Stimulated activated CD8-positive, alpha-beta memory T cell treated with anti-CD3 and anti-CD28 coated beads, Interleukin-12 subunit alpha, Interleukin-12 subunit beta, amount 100 ng/mL, for 1 hour (primary cell): ENCODE data around the gene SHISAL1.

Experiments used
- DNase-seq: peaks from one replicate; pipeline ENCODE4 v3.0.0-alpha.2; 2020; ENCODE audit warnings: low read depth

SHISAL1 gene

DNA sequence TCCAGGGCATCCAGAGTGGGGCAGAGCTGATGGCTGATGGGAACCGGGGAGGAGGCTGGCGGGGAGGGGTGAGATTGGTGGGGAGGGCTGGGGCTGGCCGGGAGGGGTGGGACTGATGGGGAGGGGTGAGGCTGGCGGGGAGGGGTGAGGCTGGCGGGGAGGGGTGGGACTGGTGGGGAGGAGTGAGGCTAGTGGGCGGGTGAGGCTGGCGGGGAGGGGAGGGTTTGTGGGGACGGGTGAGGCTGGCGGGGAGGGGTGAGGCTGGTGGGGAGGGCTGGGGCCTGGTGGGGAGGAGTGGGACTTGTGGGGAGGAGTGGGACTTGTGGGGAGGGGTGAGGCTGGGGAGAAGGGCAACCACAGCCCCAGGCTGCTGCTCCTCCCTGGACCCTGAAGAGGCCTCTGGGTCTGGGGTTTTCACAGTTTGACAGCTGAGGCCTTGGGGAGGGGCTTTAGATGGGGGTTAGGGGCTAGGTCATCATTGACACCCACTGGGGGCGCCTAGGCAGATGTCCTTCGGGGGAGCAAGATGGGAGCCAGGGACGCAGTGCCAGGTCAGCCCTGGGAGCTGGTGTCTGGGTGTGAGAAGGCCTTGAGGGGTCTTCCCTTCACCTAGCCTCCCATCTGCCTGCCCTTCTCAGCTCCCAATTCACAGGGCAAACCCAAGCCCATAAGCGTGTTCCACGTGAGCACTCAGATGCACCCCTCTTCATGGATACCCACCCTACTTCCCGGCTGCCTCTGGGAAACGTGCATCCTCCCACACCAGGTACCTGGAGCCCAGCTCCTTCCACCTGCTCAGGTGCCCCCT is 105.4 kb downstream of the SHISAL1 start:
- DNase-seq: no peak

DNA sequence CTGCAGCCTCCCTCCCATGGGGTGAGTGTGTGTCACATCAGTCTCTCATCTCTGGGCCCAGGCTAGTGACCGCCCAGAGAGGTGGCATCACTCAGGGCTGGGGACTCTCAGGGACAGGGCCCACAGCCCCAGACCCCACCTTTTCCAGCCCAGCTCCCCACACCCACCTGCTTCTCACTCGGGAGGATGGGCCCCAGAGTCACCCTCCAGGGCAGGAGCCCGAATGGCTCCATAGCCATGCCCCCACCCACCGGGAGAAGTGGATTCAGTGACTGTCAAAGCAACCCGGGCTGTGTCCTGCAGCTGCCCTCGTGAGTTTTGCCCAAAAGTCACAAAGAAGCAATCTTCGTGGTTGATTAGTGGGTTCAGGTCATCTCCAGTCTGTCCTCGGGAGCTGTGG is 106.1 kb downstream of the SHISAL1 start:
- DNase-seq: no peak

DNA sequence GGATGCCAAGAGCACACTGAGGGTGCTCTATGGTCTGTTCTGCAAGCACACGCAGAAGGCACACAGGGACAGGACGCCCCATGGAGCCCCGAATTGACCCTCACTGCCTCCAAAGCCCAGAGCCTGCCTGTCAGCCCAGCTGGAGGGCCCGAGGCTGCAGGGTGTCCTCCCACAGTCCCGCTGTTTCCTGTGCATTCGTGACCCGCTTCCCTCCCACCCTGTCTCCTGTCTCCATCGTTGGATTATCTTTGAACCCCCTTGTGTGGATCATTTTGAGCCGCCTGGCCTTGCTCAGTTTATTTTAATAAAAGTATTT is 106.5 kb downstream of the SHISAL1 start:
- DNase-seq: no peak

DNA sequence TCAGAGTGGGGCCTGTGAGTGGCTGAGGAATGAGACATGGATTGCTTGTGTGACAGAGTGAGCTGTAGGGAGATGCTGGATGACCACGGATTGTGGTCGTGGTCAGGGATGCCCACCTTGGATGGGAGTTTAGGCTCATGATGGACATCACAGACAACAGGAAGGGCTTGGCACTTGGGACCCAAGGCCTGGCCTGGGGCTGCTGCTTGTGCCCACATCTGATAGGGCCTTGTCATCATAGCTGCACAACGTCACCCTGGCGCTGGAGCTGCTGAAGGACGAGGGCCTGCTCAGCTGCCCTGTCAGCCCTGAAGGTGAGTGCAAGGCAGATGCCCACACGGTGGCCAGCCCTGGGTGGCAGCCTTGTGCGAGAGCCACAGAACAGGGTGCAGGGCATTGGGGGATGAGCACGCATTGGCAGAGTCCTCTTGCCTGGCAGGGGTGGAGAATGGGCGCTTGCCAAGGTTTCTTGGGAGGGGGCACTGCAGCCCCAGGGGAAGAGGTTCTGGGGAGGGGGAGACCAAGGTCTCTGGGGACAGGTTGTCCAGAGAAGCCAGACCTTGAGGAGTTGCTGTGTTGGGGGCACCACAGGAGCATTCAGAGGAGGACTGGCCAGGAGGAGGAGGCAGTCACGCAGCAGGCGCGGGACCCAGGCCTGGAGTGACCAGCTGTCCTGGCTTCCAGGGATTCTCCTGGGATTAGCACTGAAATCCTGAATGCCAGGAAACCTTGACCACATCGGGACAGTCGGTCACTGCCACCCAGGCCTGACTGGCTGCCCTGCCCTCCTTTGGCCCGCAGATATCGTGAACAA is 107.0 kb downstream of the SHISAL1 start:
- DNase-seq: no peak

- no peak for DNase-seq
Measured at GRCh38 chr22:44204739-44205515, 107.8 kb downstream of the SHISAL1 start.

DNA sequence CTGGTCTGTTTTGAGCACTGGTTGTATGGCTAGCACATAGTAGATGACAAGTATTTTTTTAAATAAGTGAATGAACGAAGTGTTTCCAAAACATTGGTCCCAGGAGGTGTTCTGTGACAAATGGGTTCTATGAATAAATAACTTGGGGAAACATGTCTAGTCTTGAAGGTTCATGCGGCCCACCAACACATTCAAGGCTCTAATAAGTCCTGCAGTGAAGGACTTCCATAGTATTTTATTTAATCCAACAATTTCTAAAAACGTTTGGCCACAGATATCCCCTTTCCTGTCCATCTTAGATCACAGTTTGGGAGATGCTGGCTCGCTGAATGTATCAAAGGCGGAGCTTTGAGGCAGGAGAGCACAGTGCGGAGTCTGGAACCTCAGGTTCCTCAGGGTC is 109.5 kb downstream of the SHISAL1 start:
- DNase-seq: no peak

DNA sequence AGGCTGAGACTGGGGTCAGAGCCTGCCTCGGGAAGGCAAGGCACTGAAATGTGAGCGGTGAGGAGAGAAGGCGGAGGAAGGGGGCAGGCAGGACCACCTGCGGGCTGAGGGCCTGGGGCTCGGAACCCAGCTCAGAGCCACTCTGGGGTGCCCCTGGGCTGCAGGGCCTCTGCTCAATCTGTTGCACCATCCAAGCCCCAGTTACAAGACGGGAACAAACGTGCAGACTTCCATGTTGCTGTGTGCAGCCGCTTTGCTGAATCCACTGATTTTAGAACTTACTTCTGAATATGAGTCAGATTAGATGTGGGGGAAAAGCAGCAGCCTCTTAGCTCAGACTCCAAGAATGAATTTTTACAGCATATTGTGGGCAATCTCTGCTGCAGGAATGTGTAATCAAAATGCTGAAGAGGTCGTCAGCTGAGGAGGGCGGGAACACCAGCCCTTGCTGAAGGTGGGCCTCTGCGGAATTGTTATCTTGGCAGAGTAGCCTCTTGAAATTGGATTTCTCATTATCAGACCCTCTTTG is 110.4 kb downstream of the SHISAL1 start:
- no peak for DNase-seq

- no peak for DNase-seq
Measured at GRCh38 chr22:44201665-44202064, 111.1 kb downstream of the SHISAL1 start.

GRCh38 chr22:44200855-44201550 is 111.7 kb downstream of the SHISAL1 start:
- DNase-seq: no peak

GRCh38 chr22:44200451-44200850 is 112.3 kb downstream of the SHISAL1 start:
- no peak for DNase-seq

GRCh38 chr22:44199866-44200265 is 112.9 kb downstream of the SHISAL1 start:
- DNase-seq: no peak

DNA sequence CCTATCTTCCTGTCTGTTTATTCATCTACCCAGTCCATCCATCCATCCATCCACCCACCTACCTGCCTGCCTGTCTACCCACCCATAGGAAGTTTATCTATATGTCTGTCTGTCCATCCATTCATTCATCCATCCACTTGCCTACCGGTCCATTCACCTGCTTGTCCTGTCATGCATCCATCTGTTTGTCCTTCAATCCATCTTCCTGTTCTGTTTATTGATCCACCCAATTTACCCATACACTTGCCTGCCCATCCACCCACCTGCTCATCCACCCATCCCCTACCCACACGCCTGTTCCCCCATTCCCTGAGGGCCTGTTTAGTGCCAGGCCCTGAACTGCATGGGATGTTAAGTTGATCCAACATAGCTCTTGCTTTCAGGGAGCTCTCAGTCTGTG is 113.6 kb downstream of the SHISAL1 start:
- DNase-seq: no peak

- DNase-seq: no peak
Measured at GRCh38 chr22:44197271-44197670, 115.5 kb downstream of the SHISAL1 start.

DNA sequence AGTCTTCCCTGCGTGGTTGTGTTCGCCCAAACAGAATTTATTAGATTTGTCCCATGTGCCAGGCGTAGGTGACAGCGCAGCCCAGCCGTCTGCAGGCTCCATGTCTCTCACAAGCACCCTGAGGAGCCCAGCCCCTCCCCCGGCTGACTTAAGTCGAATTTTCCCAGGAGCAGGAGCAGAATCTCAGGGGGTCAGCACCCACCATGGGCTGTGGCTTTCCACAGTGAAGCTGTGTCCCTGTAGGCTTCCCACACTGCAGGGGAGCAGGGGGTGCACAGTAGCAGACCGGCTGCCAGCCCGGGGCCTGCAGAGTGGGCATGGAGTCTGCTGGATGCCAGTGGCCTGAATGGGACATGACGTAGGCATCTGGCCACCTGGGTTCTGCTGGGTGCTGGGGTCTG is 116.0 kb downstream of the SHISAL1 start:
- DNase-seq: no peak

DNA sequence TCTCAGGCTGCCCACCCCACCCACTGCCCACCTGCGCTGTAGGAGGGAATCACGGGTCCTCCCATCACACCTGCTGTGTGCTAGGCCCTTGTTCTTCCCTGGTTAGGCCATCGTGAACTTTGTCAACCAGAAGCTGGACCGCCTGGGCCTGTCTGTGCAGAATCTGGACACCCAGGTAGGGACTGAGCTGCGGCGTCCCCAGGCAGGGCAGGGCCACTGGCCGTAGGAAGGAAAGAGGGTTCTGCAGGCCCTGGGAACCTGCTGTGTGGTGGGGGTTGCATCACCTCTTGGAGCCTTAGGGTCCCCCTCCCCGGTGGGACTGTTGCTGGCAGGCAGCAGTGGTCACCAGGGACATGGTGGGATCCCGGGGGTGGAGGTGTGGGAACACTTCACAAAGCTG is 116.5 kb downstream of the SHISAL1 start:
- DNase-seq: no peak

- no peak for DNase-seq
Measured at GRCh38 chr22:44195189-44195871, 117.4 kb downstream of the SHISAL1 start.

DNA sequence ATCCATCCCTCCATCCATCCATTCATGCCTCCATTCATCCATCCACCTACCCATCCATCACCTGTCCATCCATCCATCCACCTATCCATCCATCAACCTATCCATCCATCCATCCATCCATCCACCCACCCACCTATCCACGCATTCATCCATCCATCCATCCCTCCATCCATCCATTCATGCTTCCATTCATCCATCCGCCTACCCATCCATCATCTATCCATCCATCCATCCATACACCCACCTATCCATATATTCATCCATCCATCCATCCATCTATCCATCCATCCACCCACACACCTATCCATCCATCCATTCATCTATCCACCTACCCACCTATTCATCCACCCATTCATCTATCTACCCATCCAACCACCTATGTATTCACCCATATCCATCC is 118.2 kb downstream of the SHISAL1 start:
- DNase-seq: no peak
